Activated B cell treated with CpG ODN at 0.5 μM for 24 hours (primary cell): ENCODE measurements around the gene RETREG1. TPM values are rescaled to one million over a fixed set of nuclear protein-coding genes. Genes with fewer than 3 reads are reported as not detected.
A peak's percentile ranks its signal among the peaks of the same experiment; 100 is the strongest.
"Not testable (repeated sequence)": the region's sequence is repeated elsewhere in the genome, so short reads cannot be mapped to it uniquely, and the experiment has no call there.

Source experiments
- ATAC-seq: fragments of 200-7000 bp; cut with Tn5 transposase; one replicate; pipeline ENCODE4 v1.10.0; 2021; ENCODE audit warnings: low read depth, mild to moderate bottlenecking, moderate library complexity
- CTCF ChIA-PET: fragments of 350-600 bp; sonication (Branson Sonifier 250); formaldehyde crosslinking; loops from one replicate; lab custom pipeline; 2021; ENCODE audit warnings: antibody characterized with exemption; lab: Charles Lee
- POLR2A ChIA-PET: fragments of 350-600 bp; sonication (Branson Sonifier 250); formaldehyde crosslinking; loops from one replicate; lab custom pipeline; 2021; ENCODE audit warnings: antibody characterized with exemption; lab: Charles Lee
- DNase-seq: peaks from one replicate; pipeline ENCODE4 v3.0.0; 2022
- H3K27ac Mint-ChIP-seq: one replicate; pipeline ENCODE4 v1.8.0; 2020; ENCODE audit warnings: mixed read lengths
- H3K27me3 Mint-ChIP-seq: one replicate; pipeline ENCODE4 v1.8.0; 2021; ENCODE audit warnings: mixed read lengths
- H3K36me3 Mint-ChIP-seq: one replicate; pipeline ENCODE4 v1.8.0; 2021; ENCODE audit warnings: low read depth, mixed read lengths
- H3K4me1 Mint-ChIP-seq: one replicate; pipeline ENCODE4 v1.8.0; 2021; ENCODE audit warnings: mixed read lengths
- H3K4me3 Mint-ChIP-seq: one replicate; pipeline ENCODE4 v1.8.0; 2020; ENCODE audit warnings: mild to moderate bottlenecking, mixed read lengths
- H3K9me3 Mint-ChIP-seq: one replicate; pipeline ENCODE4 v1.8.0; 2020; ENCODE audit warnings: mixed read lengths
- intact Hi-C: fragments of 100-400 bp; cut with micrococcal nuclease; formaldehyde crosslinking; loops from one replicate; pipeline ENCODE4 v1.15.1; 2024
- total RNA-seq: library from RNA; stranded (reverse); gene quantifications from 2 replicates; pipeline ENCODE4 v1.2.3, GENCODE V29; 2022
- TF ChIP-seq, protein P1 (sequence below): fragments of 200-600 bp; IDR thresholded peaks from one replicate; pipeline ENCODE4 v1.8.0; 2022; ENCODE audit warnings: antibody characterized with exemption, mild to moderate bottlenecking

Gene RETREG1
- total RNA-seq, 1 donor from 2014 or later, result 3.5 TPM

DNA sequence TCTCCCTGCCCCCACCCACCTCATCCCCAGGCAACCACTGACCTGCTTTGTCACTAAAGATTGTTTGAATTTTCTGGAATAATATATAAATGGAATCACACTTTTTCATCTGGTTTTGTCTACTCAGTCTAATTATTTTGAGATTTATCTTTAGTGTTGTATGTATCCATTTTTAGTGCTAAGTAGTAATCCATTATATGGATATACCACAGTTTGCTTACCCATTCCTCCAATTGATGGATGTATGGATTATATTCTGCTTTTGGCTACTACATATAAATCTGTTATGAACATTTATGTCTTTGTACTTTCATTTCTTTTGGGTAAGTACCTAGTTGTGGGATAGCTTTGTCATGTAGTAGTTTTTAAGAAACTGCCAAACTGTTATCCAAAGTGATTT, 136.7 kb downstream of the RETREG1 start:
- CTCF ChIA-PET, result no interaction called here
- Mint-ChIP-seq H3K4me3 (no peak overlapping the region), H3K27ac (no peak overlapping the region), H3K9me3 (no peaks in the 10 kb centered on the region), H3K27me3 (no peaks in the 10 kb centered on the region), H3K36me3 (no peaks in the 10 kb centered on the region), H3K4me1 (no peaks in the 10 kb centered on the region)
- no peak for DNase-seq
- POLR2A ChIA-PET, result no interaction called here
- TF ChIP-seq, protein P1, sequence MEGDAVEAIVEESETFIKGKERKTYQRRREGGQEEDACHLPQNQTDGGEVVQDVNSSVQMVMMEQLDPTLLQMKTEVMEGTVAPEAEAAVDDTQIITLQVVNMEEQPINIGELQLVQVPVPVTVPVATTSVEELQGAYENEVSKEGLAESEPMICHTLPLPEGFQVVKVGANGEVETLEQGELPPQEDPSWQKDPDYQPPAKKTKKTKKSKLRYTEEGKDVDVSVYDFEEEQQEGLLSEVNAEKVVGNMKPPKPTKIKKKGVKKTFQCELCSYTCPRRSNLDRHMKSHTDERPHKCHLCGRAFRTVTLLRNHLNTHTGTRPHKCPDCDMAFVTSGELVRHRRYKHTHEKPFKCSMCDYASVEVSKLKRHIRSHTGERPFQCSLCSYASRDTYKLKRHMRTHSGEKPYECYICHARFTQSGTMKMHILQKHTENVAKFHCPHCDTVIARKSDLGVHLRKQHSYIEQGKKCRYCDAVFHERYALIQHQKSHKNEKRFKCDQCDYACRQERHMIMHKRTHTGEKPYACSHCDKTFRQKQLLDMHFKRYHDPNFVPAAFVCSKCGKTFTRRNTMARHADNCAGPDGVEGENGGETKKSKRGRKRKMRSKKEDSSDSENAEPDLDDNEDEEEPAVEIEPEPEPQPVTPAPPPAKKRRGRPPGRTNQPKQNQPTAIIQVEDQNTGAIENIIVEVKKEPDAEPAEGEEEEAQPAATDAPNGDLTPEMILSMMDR, result no peak
- intact Hi-C loops, result no loop called here
- no peak for ATAC-seq

DNA sequence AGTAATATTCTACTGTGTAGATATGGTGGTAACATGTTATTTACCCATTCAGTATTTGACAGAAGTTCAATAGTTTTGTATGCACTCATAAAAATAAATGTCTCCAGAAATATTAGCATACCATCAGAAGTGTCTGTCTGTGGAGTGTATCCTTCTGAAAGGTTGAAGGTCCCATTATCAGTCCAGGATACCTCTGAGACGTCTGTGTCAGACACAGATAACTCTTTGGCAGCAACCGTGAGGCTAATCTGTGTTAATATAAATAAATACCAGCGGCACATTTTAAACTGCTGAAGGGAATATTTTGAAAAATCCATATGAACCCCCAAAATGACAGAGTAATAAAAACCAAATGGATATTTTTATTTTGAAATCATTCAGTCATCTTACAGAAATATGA, 139.3 kb downstream of the RETREG1 start:
- no peak overlapping the region for H3K4me3 Mint-ChIP-seq

DNA sequence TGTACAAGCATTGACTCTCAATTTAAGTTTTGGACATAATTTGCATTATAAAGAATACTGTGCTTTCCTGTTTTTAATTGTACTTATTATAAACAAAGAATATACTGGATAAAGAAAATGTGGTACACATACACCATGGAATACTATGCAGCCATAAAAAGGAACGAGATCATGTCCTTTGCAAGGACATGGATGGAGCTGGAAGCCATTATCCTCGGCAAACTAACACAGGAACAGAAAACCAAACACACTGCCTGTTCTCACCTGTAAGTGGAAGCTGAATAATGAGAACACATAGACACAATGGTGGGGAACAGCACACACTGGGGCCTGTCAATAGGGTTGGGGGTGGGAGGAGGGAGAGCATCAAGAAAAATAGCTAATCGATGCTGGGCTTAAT, 140.4 kb downstream of the RETREG1 start:
- ATAC-seq, POLR2A ChIA-PET, H3K36me3 Mint-ChIP-seq, H3K9me3 Mint-ChIP-seq, H3K4me1 Mint-ChIP-seq, H3K27ac Mint-ChIP-seq, H3K27me3 Mint-ChIP-seq, CTCF ChIA-PET, intact Hi-C loops, H3K4me3 Mint-ChIP-seq, DNase-seq: not testable (repeated sequence)

More for the DNA sequence above, 139.3 kb downstream of the RETREG1 start:
- DNase-seq (no peak), ATAC-seq (no peak)
- no peaks in the 10 kb centered on the region for H3K27me3 Mint-ChIP-seq
- no peaks in the 10 kb centered on the region for H3K4me1 Mint-ChIP-seq
- ChIA-PET CTCF (interaction anchor here (1.2 kb wide), 1 partner anchor 22 kb away, joined by 4 read pairs; no protein-coding TSS in a partner anchor), POLR2A (no interaction called here)
- H3K27ac Mint-ChIP-seq, result no peak overlapping the region
- intact Hi-C loops, result no loop called here
- no peaks in the 10 kb centered on the region for H3K36me3 Mint-ChIP-seq
- TF ChIP-seq, protein P1, result no peak
- H3K9me3 Mint-ChIP-seq, result no peaks in the 10 kb centered on the region

DNA sequence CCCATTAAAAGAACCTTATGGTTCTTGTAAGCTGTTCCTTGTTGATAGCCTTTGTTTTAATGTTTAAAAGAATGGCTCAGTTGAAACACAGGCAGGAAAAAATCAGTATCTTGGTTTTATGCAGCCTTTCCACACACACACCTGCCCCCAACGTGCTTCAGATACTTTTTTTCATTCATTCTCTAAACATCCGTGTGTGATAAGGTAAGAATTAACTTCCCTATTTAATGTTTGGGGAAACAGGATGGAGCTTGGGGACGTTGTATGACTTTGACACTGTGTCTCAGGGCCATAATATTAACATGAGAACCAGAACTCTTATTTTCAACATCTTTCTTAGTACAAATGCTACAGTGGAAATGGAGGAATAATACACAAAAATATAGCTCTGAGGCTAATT, 145.4 kb downstream of the RETREG1 start:
- H3K4me3 Mint-ChIP-seq, result no peak overlapping the region
- H3K9me3 Mint-ChIP-seq, result no peaks in the 10 kb centered on the region
- intact Hi-C loops, result no loop called here
- TF ChIP-seq, protein P1, result no peak
- ChIA-PET POLR2A (no interaction called here), CTCF (interaction anchor here (1.6 kb wide), 1 partner anchor 15 kb away, joined by 6 read pairs; no protein-coding TSS in a partner anchor)
- peaks cover under 1% of the 10 kb centered on the region for H3K36me3 Mint-ChIP-seq
- ATAC-seq (no peak), DNase-seq (no peak)
- H3K27me3 Mint-ChIP-seq, result no peaks in the 10 kb centered on the region
- peaks cover 27% of the 10 kb centered on the region for H3K4me1 Mint-ChIP-seq
- no peak overlapping the region for H3K27ac Mint-ChIP-seq

DNA sequence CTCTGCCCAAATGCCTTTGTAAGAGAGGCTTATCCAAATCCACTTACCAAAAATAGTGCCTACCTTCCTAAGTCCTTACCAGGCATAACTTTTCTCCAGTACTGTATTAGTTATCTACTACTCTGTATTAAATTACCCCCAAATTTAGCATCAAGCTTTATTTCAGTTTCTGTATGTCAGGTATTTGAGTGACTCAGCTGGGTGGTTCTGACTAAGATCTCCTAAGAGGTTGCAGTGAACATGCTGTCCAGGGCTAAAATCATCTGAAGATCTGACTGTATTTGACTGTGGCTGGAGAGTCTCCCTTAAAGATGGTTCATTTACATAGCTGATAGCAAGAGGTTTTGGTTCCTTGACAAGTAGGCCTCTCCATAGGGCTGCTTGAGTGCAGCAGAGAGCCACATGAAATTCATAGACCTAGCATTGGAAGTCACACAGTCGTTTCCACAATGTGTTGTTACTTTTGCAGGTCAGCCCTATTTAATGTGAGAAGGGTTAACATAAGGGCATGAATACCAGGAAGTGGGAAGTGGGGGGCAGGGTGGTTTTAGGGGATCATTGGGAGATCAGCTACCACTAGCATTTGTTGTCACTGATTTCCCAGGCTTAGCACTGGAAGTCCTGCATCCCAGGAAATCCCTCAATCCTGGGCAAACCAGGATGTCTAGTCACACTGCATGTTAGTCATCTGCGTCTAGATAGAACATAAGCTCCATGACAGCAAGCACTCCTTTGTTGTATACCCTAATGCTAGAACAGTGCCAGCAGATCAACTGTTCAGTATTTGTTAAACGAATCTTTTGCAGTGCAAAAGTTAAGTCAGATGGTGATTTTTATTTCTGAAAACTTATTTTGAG, 149.2 kb downstream of the RETREG1 start:
- peak overlapping the region; percentile 80 for H3K27ac Mint-ChIP-seq
- TF ChIP-seq, protein P1, result no peak
- peaks cover 62% of the 10 kb centered on the region for H3K4me1 Mint-ChIP-seq
- ATAC-seq (peak; percentile 5), DNase-seq (no peak)
- peak overlapping the region; percentile 99 for H3K4me3 Mint-ChIP-seq
- H3K27me3 Mint-ChIP-seq, result no peaks in the 10 kb centered on the region
- no peaks in the 10 kb centered on the region for H3K9me3 Mint-ChIP-seq
- ChIA-PET POLR2A (no interaction called here), CTCF (interaction anchor here (1.4 to 4.7 kb wide), 3 partner anchors 9 to 85 kb away, joined by 4 to 23 read pairs (median 6); no protein-coding TSS in a partner anchor)
- intact Hi-C loops, result loop anchor here (1.0 to 5.0 kb wide), 2 partner anchors 85 to 1805 kb away; partner anchors contain the start of gene OTULIN
- H3K36me3 Mint-ChIP-seq, result peaks cover 34% of the 10 kb centered on the region
